Fibroblast of lung (primary cell): ENCODE measurements around the gene CHMP6.

Experiments
- CTCF ChIP-seq, 2 donors: IDR thresholded peaks in 1 of 2; conservative IDR thresholded peaks in 1 of 2; 1 replicate in 1 of 2; 2 replicates in 1 of 2; pipeline ENCODE4 v1.5.1; 2011 to 2012; ENCODE audit warnings: low read length in 2 of 2, control low read depth in 1 of 2, inconsistent platforms in 1 of 2, low read depth in 1 of 2, mild to moderate bottlenecking in 1 of 2
- EZH2 ChIP-seq: IDR thresholded peaks from 2 replicates; pipeline ENCODE4 v1.5.1; 2012; ENCODE audit warnings: low read length, control low read depth, mild to moderate bottlenecking; ENCODE audit errors: missing control alignments

DNA sequence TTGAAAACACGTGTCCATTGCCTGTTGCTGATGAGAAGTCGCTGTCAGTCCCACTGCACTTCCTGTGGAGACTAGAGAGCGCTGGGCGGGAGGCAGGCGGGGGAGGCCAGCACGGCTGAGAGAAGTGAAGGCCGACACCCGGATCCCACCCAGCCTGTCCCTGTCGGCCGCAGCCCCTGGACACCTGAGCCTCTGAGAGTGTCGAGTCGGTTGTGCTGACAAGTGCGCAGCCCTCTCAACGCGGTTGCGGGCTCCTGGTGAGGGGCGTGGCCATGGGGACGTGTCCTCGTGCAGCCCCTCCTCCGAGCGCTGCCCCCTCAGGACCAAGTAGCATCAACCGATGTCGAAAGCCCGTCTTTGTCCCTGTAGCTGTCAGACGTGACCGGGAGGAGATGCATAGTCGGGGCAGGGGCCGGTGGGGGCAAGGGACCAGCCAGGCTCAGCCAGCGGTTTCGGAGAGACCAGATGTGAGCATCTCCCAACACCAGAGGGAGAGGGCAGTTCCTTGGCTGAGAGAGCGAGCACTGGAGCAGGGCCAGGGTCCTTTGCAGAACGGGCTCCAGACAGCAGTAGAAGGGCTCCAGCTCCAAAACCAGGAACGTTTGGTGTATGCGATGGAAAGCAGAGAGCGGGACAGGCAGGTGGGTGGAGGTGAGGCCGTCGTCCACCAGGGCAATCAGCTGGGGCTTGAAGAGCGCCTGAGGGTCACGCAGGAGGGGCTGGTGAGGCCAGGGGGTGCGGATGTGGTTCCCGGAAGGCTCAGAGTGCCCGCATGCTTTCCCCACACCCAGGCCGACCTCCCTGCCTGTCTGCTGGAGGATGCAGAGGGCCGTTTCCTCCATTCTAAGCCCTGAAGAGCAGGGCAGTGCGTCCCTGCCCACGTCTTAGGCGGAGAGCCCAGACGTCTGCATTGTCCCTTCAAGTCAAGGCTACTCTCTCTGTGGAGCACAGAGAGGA lies 43.3 kb upstream of the CHMP6 start:
- peak in 1 of 2 donors; percentile 19 for TF ChIP-seq CTCF (conservative IDR thresholded peaks at IDR 0.05 in 1 of 2, IDR thresholded peaks at IDR 0.05 in 1 of 2; ENCODE audit: low read depth in 1 of 2, low read length in 2 of 2)
- no peak for TF ChIP-seq EZH2
